GM12875 (cell line): Measurements from ENCODE around the gene SYT9.

ENCODE experiments used
- H3K4me3 ChIP-seq: one replicate; pipeline ENCODE4 v1.5.1; 2011; ENCODE audit warnings: low read depth, low read length, control low read depth
- TF ChIP-seq, protein P1 (sequence below): IDR thresholded peaks from 2 replicates; pipeline ENCODE4 v1.5.1; 2011; ENCODE audit warnings: low read depth, mild to moderate bottlenecking, control low read depth, inconsistent platforms, low read length, moderate library complexity, borderline replicate concordance; ENCODE audit not compliant: insufficient read depth

SYT9 gene

DNA sequence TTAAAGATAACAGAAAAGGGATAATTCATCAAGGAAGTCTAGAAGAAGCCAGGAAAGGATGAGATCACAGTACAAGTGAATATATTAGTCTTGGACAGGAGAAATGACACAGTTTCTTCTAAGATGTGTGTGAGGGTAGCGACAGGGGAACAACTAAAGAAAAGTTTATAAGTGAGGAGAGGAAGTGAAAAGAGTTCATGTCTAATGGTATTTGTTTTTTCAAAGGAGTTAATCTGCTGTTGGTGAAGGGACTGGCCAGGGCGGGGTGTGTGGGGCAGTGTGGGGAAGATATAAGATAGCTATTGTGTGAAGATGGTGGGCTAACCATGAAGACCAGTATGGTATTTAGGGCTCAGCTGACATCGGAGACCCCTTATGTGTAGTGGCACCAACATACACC lies 254.5 kb downstream of the SYT9 start:
- H3K4me3 ChIP-seq, result no peak overlapping the region
- TF ChIP-seq, protein P1, sequence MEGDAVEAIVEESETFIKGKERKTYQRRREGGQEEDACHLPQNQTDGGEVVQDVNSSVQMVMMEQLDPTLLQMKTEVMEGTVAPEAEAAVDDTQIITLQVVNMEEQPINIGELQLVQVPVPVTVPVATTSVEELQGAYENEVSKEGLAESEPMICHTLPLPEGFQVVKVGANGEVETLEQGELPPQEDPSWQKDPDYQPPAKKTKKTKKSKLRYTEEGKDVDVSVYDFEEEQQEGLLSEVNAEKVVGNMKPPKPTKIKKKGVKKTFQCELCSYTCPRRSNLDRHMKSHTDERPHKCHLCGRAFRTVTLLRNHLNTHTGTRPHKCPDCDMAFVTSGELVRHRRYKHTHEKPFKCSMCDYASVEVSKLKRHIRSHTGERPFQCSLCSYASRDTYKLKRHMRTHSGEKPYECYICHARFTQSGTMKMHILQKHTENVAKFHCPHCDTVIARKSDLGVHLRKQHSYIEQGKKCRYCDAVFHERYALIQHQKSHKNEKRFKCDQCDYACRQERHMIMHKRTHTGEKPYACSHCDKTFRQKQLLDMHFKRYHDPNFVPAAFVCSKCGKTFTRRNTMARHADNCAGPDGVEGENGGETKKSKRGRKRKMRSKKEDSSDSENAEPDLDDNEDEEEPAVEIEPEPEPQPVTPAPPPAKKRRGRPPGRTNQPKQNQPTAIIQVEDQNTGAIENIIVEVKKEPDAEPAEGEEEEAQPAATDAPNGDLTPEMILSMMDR, result no peak

DNA sequence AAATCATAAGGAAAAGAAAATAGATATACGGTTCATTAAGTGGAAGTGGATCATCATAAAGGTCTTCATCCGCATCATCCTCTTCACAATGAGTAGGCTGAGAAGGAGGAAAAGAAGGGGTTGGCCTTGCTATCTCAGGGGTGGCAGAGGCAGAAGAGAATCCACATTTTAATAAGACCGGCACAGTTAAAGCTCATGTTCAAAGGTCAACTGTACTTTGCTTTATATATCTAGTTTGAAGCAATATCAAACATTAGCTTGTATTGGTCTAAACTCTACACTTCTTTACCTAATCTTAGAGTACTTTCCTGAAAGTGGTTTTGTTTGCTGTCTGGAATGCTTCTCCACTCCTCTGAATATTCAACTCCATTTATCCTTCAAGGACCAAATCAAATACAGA lies 256.4 kb downstream of the SYT9 start:
- no peak overlapping the region for H3K4me3 ChIP-seq
- TF ChIP-seq, protein P1, result no peak

DNA sequence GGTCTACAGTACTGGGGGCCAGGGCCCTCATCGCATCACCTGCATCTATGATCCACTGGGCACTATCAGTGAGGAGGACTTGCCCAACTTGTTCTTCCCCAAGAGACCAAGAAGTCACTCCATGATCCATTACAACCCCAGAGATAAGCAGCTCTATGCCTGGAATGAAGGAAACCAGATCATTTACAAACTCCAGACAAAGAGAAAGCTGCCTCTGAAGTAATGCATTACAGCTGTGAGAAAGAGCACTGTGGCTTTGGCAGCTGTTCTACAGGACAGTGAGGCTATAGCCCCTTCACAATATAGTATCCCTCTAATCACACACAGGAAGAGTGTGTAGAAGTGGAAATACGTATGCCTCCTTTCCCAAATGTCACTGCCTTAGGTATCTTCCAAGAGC lies 258.3 kb downstream of the SYT9 start:
- TF ChIP-seq, protein P1, result no peak
- no peak overlapping the region for H3K4me3 ChIP-seq

DNA sequence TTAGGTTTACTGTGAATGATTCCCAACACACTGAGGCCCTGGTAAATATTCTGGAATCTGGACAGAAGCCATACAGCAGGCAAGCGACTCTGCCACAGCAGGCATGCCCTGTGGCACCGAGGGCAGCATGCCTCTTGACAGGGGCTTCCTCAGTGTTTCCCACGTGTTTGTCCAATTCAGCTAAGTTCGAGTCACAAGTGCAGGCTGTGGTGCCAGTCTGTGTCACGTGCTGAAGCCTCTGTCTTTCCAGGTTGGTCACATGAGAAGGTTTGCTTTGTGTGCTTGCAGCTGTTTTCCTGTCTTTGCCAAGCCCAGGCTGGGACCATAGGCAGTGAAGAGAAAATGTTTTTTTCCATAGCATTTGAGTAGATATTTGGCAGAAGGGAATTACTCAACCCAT lies 259.7 kb downstream of the SYT9 start:
- no peak overlapping the region for H3K4me3 ChIP-seq
- TF ChIP-seq, protein P1, result no peak

DNA sequence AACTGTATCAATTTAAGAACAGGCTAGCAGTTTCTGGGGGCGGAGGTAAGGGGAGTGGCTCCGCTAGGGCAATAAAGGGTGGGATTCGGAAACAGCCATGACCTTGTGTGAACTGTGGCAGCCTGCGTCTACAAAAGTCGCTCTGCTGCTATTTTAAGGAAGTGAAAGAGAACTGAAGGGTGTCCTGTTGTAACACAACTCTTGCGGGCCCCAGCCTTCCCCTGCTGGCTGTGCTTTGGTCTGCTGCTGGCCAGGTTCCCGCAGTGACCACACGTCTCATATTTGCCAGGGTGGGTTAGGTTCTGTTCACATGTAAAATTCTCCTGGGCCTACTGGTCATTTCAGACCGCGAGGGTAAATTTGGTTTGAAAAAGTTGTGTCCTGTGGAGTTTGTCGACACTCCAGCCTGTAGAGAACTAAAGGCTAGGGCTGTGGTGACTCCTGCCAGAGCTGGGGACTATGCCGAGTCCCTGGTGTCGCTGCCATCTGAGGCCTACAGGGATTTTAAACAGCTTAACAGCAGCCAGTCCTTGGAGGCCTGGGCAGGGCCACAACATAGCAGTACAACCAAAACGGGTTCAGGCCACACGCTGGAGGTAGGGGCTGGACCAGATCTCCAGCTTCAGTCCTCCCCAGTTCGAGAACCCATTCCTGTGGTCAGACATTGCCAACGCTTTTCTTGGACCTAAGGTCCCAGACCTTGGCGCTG lies 261.0 kb downstream of the SYT9 start:
- TF ChIP-seq, protein P1, result peak; percentile 31; the same call in 1 of the 2 replicates
- peak overlapping the region; percentile 98 for H3K4me3 ChIP-seq

DNA sequence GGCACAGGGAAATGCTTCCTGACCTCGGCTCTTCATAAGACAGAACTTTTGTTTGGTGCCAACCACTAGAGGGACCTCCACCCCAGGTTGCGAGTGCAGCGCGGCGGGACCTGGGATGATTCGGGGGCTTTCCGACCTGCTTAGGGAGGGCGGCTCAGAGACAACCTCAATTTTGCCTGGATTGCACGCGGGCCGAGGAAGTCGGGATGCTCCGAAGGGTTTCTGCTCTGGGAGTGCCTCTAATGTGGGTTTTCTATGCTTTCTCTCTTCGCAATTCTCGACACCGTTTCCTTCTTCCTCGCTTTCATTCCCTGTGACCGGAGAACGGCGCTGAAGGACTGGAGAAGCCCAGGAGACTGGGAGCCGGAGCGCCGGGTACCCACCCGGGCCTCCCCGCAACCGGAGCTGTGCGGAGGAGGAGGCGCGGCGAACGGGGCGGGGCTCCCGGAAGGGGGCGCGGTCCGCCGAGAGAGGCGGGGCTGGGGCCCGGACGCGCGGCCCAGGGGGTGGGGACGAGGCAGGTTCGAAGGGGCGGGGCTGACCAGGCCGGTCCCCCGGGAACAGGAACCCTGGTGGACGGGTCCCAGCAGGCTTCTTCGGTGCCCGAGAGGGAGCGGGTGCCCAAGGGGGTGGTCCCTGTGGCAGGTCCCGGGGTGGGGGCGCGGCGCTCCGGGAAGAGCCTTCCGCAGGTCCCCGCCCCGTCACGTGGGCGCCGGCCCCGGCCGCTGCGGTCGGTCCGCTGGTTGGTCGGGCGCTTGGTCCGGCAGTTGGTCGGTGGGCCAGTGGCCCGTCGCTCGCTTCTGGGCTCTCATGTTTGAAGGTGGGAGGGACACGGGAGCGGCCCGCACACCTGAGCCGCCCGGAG lies 261.8 kb downstream of the SYT9 start, which contains the start of gene PPFIBP2:
Gene PPFIBP2 (plus strand): TSS at position 766 of the 865 bp plus-strand sequence. CDS start 35,477 bp downstream, outside the sequence.
- TF ChIP-seq, protein P1, result peak; percentile 81
- H3K4me3 ChIP-seq, result peak within 1 kb of the TSS; percentile 98
